Liver (tissue), 4 donors: ENCODE results near the gene YOD1. TPM values are rescaled to one million over a fixed set of nuclear protein-coding genes. Genes with fewer than 3 reads are reported as not detected.

ENCODE experiments used
- polyA plus RNA-seq, 2 donors: library from polyadenylated mRNA; stranded (reverse) in 1 of 2; unstranded in 1 of 2; fragments of 200-250 nt in 1 of 2; fragments of >200 nt in 1 of 2; fragmentation: Nextera tagmentation in 1 of 2; extraction: Ambion mirVana in 1 of 2; gene quantifications; one replicate each; pipeline versions ENCODE4 v1.2.1 to v1.2.3, GENCODE V29; 2013 to 2015
- total RNA-seq, 2 donors: library from RNA; depleted of rRNA; stranded (reverse); fragments of >200 nt; gene quantifications; one replicate each; pipeline ENCODE4 v1.2.3, GENCODE V29; 2014
- donor health status: healthy.
- donor health status: healthy.
- donor health status: healthy.

The YOD1 gene
- total and polyA plus RNA-seq, 4 donors: 1.3 to 79.4 (median 4.7) TPM

Other genes with a start within 250 kb of the YOD1 start
- gene IL20, start 185.6 kb downstream of the YOD1 start, total RNA-seq: under 1 TPM in 1 of 2 donors, not detected in 1; 0.17 TPM
- not detected for gene IL20, start 185.6 kb downstream of the YOD1 start, polyA plus RNA-seq
- not detected for gene IL24, start 153.8 kb downstream of the YOD1 start, total RNA-seq
- gene IL24, start 153.8 kb downstream of the YOD1 start, polyA plus RNA-seq: under 1 TPM in 1 of 2 donors, not detected in 1; 0.13 TPM
- 1 to 10 TPM in 1 of 2 donors, under 1 TPM in 1; 0.70 to 1.3 TPM for gene FCMR, start 129.3 kb downstream of the YOD1 start, total RNA-seq
- 1 to 10 TPM; 2.2 to 3.6 TPM for gene FCMR, start 129.3 kb downstream of the YOD1 start, polyA plus RNA-seq
- 10 to 100 TPM in 1 of 2 donors, under 1 TPM in 1; 0.09 to 43.3 TPM for gene PIGR, start 104.7 kb downstream of the YOD1 start, total RNA-seq
- gene PIGR, start 104.7 kb downstream of the YOD1 start, polyA plus RNA-seq: 10 to 100 TPM; 12.0 to 16.1 TPM
- gene FCAMR, start 80.7 kb downstream of the YOD1 start, total RNA-seq: under 1 TPM; 0.14 to 0.59 TPM
- gene FCAMR, start 80.7 kb downstream of the YOD1 start, polyA plus RNA-seq: under 1 TPM; 0.23 to 0.54 TPM
- under 1 TPM; 0.59 to 0.79 TPM for gene C1orf116, start 18.5 kb downstream of the YOD1 start, total RNA-seq
- gene C1orf116, start 18.5 kb downstream of the YOD1 start, polyA plus RNA-seq: under 1 TPM; 0.27 to 0.33 TPM
- gene PFKFB2, start 2.1 kb upstream of the YOD1 start, total RNA-seq: 1 to 10 TPM; 4.0 to 5.9 TPM
- 1 to 10 TPM; 1.5 to 2.0 TPM for gene PFKFB2, start 2.1 kb upstream of the YOD1 start, polyA plus RNA-seq
- 100 to 1,000 TPM in 1 of 2 donors, 10 to 100 TPM in 1; 59.7 to 460 TPM for gene C4BPB, start 37.7 kb upstream of the YOD1 start, total RNA-seq
- gene C4BPB, start 37.7 kb upstream of the YOD1 start, polyA plus RNA-seq: 100 to 1,000 TPM; 399 to 404 TPM
- 1,000 to 10,000 TPM in 1 of 2 donors, 10 to 100 TPM in 1; 49.5 to 1,492 TPM for gene C4BPA, start 53.0 kb upstream of the YOD1 start, total RNA-seq
- gene C4BPA, start 53.0 kb upstream of the YOD1 start, polyA plus RNA-seq: 1,000 to 10,000 TPM in 1 of 2 donors, 100 to 1,000 TPM in 1; 896 to 1,527 TPM